HG02943 (cell line): Measurements from ENCODE around the gene PCSK5.
"Not testable (repeated sequence)": the region's sequence is repeated elsewhere in the genome, so short reads cannot be mapped to it uniquely, and the experiment has no call there.

Source experiments
- ATAC-seq: cut with Tn5 transposase; IDR thresholded peaks from one replicate; pipeline ENCODE4 v1.9.1; 2021; ENCODE audit warnings: mild to moderate bottlenecking, low read depth, moderate library complexity; ENCODE audit not compliant: unreplicated experiment

PCSK5 gene

DNA sequence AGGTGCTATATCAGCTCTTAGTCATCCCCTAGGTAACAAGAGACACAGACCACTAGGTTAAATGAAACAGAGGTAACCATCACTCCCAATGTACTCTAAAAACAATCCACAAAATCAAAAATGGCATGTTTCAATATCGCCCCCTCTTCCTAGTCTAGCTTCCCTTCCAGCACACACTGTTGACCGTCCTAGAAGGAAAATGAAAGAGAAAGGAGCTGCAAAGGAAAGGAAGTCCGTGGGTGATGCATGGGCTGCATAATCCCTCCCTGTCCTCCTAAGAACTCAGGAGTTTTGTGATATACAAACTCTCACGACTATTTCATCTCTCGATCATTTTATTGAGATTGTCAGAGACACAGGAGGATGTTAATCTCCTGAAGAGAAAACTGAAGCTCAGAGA, 402.2 kb downstream of the PCSK5 start:
- no peak for ATAC-seq

GRCh38 chr9:76294301-76294700, 403.8 kb downstream of the PCSK5 start:
- ATAC-seq = no peak

- no peak for ATAC-seq
These were observed 406.3 kb downstream of the PCSK5 start for GRCh38 chr9:76296561-76297310.

DNA sequence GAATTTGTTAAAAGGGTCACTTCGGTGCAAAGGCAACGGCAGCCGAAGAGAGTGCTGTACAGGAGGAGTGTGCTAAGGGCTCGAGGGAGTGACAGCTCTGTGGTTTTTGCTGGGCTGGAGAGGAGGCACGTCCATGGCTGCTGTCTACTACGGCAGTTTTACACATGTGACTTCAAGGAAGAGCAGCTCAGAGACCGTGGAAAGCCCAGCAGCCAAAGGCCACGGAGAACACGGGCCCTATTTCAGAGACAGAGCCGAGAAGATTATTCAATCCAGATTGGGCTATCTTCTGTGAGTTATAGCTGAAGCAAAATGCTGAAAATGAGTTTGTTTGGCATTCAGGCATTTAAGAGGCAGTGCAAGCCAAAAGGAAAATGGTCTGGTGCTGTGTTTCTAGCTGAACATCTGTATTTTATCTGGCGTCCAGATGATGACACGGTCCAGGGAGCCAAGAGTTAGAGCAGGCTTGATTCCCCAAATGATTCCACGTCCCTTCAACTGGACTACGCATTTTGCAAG, 407.3 kb downstream of the PCSK5 start:
- ATAC-seq = no peak

DNA sequence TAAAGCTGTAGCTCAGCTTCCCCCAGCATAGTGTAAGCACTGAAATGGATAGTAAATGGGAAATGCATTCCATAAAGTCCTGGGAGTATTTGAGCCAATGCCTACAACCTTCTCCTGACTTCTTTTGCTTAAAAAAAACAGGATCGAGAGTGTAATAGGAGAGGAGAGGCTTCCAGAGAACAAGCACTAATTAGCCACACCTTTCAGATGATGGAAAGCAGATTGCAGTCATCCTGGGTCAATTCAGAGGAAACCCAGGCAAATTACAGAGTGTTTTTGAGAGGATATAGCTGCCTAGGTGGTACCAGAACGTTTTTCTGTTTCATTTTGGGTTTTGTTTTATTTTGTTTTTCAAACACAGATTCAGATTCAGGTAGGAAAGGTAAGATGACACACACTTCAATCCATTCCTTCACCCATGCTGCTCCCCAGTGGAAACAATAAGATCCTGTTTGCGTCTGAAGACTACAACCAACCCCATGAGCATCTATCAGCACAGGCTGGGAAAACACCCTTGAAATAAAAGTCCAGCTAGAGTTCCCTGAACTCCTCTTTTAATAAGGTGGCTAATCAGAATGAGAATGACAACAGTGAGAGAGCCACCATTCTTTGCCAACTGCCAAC, 408.2 kb downstream of the PCSK5 start:
- no peak for ATAC-seq

- ATAC-seq = no peak
These were observed 412.1 kb downstream of the PCSK5 start for GRCh38 chr9:76302543-76302942.

DNA sequence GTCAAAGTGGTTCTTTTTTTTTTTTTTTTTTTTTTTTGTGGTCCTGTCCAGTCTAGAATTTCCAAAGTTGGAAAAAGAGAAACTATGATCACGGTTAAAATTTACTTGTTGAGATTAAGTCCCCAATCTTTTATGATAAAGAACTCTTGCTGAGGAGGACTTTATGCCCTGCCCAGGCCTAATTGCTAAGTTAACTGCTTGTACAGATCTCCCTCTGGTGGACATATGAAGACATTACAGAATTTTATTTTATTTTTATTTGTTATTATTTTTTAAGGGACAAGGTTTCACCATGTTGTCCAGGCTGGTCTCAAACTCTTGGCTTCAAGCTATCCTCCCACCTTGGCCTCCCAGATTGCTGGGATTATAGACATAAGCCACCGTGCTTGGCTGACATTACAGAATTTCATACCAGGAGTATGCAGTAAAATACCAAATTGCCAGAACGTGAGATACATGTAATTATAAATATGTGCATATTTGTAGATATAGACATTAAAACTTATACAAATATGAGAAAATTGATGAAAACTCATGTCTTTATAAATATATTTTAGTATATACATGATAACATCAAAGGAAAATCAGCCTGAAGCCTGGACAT, 412.6 kb downstream of the PCSK5 start:
- ATAC-seq = no peak

GRCh38 chr9:76307047-76307446, 416.6 kb downstream of the PCSK5 start:
- ATAC-seq = not testable (repeated sequence)

DNA sequence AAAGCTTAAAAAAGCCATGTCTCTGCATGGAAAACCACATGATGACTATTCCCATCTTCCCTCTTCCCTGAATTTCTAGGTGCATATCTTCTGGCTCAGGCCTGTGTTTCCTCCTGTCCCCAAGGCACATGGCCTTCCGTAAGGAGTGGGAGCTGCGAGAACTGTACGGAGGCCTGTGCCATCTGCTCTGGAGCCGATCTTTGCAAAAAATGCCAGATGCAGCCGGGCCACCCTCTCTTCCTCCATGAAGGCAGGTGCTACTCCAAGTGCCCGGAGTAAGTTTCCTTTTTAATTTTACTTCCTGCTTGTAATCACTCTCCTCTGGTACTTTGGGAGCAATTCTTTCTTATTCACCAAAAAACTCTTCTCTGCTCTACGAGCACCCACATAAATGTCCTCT, 420.1 kb downstream of the PCSK5 start:
- no peak for ATAC-seq

- no peak for ATAC-seq
These were observed 420.5 kb downstream of the PCSK5 start for GRCh38 chr9:76310991-76311390.

GRCh38 chr9:76311537-76311936, 421.1 kb downstream of the PCSK5 start:
- ATAC-seq = no peak

GRCh38 chr9:76313771-76314170, 423.3 kb downstream of the PCSK5 start:
- ATAC-seq = no peak

- ATAC-seq = no peak
These were observed 423.8 kb downstream of the PCSK5 start for GRCh38 chr9:76314321-76314720.

GRCh38 chr9:76316069-76316468, 425.6 kb downstream of the PCSK5 start:
- no peak for ATAC-seq

- not testable (repeated sequence) for ATAC-seq
These were observed 429.0 kb downstream of the PCSK5 start for GRCh38 chr9:76319466-76319865.

GRCh38 chr9:76321195-76321828, 430.8 kb downstream of the PCSK5 start:
- no peak for ATAC-seq

GRCh38 chr9:76322810-76323209, 432.3 kb downstream of the PCSK5 start:
- ATAC-seq = no peak

GRCh38 chr9:76323490-76323889, 433.0 kb downstream of the PCSK5 start:
- ATAC-seq = no peak

DNA sequence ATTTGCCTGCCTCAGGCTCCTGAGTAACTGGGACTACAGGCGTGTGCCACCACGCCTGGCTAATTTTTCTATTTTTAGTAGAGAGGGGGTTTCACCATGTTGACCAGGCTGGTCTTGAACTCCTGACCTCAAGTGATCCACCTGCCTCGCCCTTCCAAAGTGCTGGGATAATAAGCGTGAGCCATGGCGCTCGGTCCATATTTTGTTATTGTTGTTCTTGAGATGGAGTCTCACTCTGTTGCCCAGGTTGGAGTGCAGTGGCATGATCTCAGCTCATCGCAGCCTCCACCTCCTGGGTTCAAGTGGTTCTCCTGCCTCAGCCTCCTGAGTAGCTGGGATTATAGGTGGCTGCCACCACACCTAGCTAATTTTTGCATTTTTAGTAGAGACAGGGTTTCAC, 433.6 kb downstream of the PCSK5 start:
- ATAC-seq = not testable (repeated sequence)

GRCh38 chr9:76330034-76330433, 439.6 kb downstream of the PCSK5 start:
- no peak for ATAC-seq

DNA sequence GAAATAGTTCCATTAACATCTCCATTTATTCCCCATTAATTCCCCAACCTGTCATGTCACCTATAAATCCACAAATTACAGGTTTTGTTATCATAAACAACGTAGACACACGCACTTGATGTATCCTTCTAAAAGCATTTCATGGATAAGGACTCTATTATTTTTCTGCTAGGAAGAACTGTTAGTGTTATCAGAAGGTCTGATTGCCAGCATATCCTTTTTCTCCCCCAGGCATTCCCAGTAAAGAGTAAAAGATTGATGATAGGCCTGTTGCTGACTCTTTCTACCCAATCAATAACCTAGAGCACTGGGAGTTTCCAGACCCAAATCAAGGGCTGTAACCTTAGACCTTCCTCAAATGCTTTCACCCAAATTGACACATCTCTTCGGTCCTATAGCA, 442.9 kb downstream of the PCSK5 start:
- no peak for ATAC-seq
